Loucy (cell line): ENCODE results near the gene P2RX7.

Source experiments
- H2AFZ ChIP-seq: fragments of 200-600 bp; sonication (generic); 2 replicates; pipeline ENCODE4 v1.6.0; 2016; ENCODE audit warnings: antibody characterized with exemption, mild to moderate bottlenecking, low read length, moderate library complexity
- H3F3A ChIP-seq: fragments of 200-600 bp; 2 replicates; pipeline ENCODE4 v1.6.0; 2016; ENCODE audit warnings: antibody characterized with exemption, low read depth, mild to moderate bottlenecking
- H3K27me3 ChIP-seq: fragments of 200-600 bp; sonication (generic); 2 replicates; pipeline ENCODE4 v1.6.1; 2014; ENCODE audit warnings: low read length, mild to moderate bottlenecking; ENCODE audit not compliant: insufficient read depth, poor library complexity, severe bottlenecking
- H3K36me3 ChIP-seq: fragments of 200-600 bp; sonication (generic); 2 replicates; pipeline ENCODE4 v1.6.1; 2016; ENCODE audit warnings: low read length; ENCODE audit not compliant: insufficient read depth
- H3K4me1 ChIP-seq: fragments of 200-600 bp; sonication (generic); 2 replicates; pipeline ENCODE4 v1.5.1; 2014; ENCODE audit warnings: low read length, mild to moderate bottlenecking; ENCODE audit not compliant: insufficient read depth, poor library complexity, severe bottlenecking
- H3K4me2 ChIP-seq: fragments of 200-600 bp; sonication (generic); 2 replicates; pipeline ENCODE4 v1.6.0; 2014; ENCODE audit warnings: antibody characterized with exemption, low read length, low read depth, mild to moderate bottlenecking; ENCODE audit not compliant: poor library complexity, severe bottlenecking
- H3K4me3 ChIP-seq: fragments of 200-600 bp; sonication (generic); 2 replicates; pipeline ENCODE4 v1.5.1; 2014; ENCODE audit warnings: low read length, mild to moderate bottlenecking, mixed read lengths; ENCODE audit not compliant: poor library complexity, severe bottlenecking
- H3K79me2 ChIP-seq: fragments of 200-600 bp; sonication (generic); 2 replicates; pipeline ENCODE4 v1.6.1; 2014; ENCODE audit warnings: low read length; ENCODE audit not compliant: insufficient read depth
- H3K9ac ChIP-seq: fragments of 200-600 bp; sonication (generic); 2 replicates; pipeline ENCODE4 v1.6.0; 2014; ENCODE audit warnings: mild to moderate bottlenecking, low read depth, low read length, moderate library complexity; ENCODE audit not compliant: poor library complexity, severe bottlenecking
- H3K9me2 ChIP-seq: fragments of 200-600 bp; sonication (generic); replicated peaks from 2 replicates; pipeline ENCODE4 v1.6.1; 2016; ENCODE audit warnings: low read depth, low read length, mixed read lengths
- H3K9me3 ChIP-seq: fragments of 200-600 bp; sonication (generic); 2 replicates; pipeline ENCODE4 v1.6.1; 2014; ENCODE audit warnings: mild to moderate bottlenecking, antibody characterized with exemption, low read length, low read depth; ENCODE audit not compliant: insufficient read depth
- H4K20me1 ChIP-seq: fragments of 200-600 bp; sonication (generic); 2 replicates; pipeline ENCODE4 v1.6.0; 2014; ENCODE audit warnings: antibody characterized with exemption, low read length, mild to moderate bottlenecking; ENCODE audit not compliant: insufficient read depth, poor library complexity, severe bottlenecking
- CTCF ChIP-seq: fragments of 200-600 bp; sonication (generic); conservative IDR thresholded peaks from 2 replicates; pipeline ENCODE4 v1.5.1; 2014; ENCODE audit warnings: mild to moderate bottlenecking, antibody characterized with exemption, low read length
- EZH2phosphoT487 ChIP-seq: fragments of 200-600 bp; IDR thresholded peaks from 2 replicates; pipeline ENCODE4 v1.6.1; 2018; ENCODE audit warnings: antibody characterized with exemption, mild to moderate bottlenecking, moderate library complexity, borderline replicate concordance

The P2RX7 gene

GRCh38 chr12:121209624-121210572, 77.2 kb downstream of the P2RX7 start, which contains the start of gene P2RX4:
TSS of gene P2RX4 (plus strand) at chr12:121210129. CDS start at chr12:121210165, 36 bp downstream.
- peak within 1 kb of the TSS; percentile 91 for H2AFZ ChIP-seq
- peak within 1 kb of the TSS; percentile 78 for H3K9ac ChIP-seq
- H4K20me1 ChIP-seq, result no peaks in the 10 kb centered on the region

GRCh38 chr12:121212875-121213274, 80.2 kb downstream of the P2RX7 start:
- H3K4me2 ChIP-seq, result no peak overlapping the region

More at GRCh38 chr12:121209624-121210572, 77.2 kb downstream of the P2RX7 start, which contains the start of gene P2RX4:
- H3K27me3 ChIP-seq, result no peaks in the 10 kb centered on the region
- no peaks in the 10 kb centered on the region for H3F3A ChIP-seq
- H3K79me2 ChIP-seq, result peaks cover 31% of the 10 kb centered on the region
- H3K4me1 ChIP-seq, result peaks cover 20% of the 10 kb centered on the region
- H3K4me2 ChIP-seq, result peak within 1 kb of the TSS; percentile 83
- no peaks in the 10 kb centered on the region for H3K9me2 ChIP-seq
- H3K36me3 ChIP-seq, result no peaks in the 10 kb centered on the region
- peak within 1 kb of the TSS; percentile 81 for H3K4me3 ChIP-seq
- TF ChIP-seq EZH2phosphoT487, result no peak
- TF ChIP-seq CTCF, result peak; percentile 46
- no peaks in the 10 kb centered on the region for H3K9me3 ChIP-seq

GRCh38 chr12:121214166-121214777, 81.6 kb downstream of the P2RX7 start:
- peaks cover 43% of the 10 kb centered on the region for H3K79me2 ChIP-seq
- no peaks in the 10 kb centered on the region for H3K36me3 ChIP-seq
- peaks cover 24% of the 10 kb centered on the region for H3K4me1 ChIP-seq
- no peak overlapping the region for H2AFZ ChIP-seq
- H3K9me2 ChIP-seq, result no peaks in the 10 kb centered on the region
- no peak overlapping the region for H3K9ac ChIP-seq
- H3K27me3 ChIP-seq, result no peaks in the 10 kb centered on the region
- H3K4me3 ChIP-seq, result no peak overlapping the region
- TF ChIP-seq EZH2phosphoT487, result no peak
- no peak for TF ChIP-seq CTCF
- no peaks in the 10 kb centered on the region for H4K20me1 ChIP-seq
- H3F3A ChIP-seq, result no peaks in the 10 kb centered on the region
- peak overlapping the region; percentile 38 for H3K4me2 ChIP-seq
- no peaks in the 10 kb centered on the region for H3K9me3 ChIP-seq

More at GRCh38 chr12:121212875-121213274, 80.2 kb downstream of the P2RX7 start:
- H3F3A ChIP-seq, result no peaks in the 10 kb centered on the region
- no peak overlapping the region for H2AFZ ChIP-seq
- no peak overlapping the region for H3K4me3 ChIP-seq
- H3K79me2 ChIP-seq, result peaks cover 43% of the 10 kb centered on the region
- no peaks in the 10 kb centered on the region for H3K36me3 ChIP-seq
- H3K9me2 ChIP-seq, result no peaks in the 10 kb centered on the region
- H3K4me1 ChIP-seq, result peaks cover 24% of the 10 kb centered on the region
- H4K20me1 ChIP-seq, result no peaks in the 10 kb centered on the region
- TF ChIP-seq CTCF (no peak), EZH2phosphoT487 (no peak)
- H3K27me3 ChIP-seq, result no peaks in the 10 kb centered on the region
- H3K9ac ChIP-seq, result no peak overlapping the region
- H3K9me3 ChIP-seq, result no peaks in the 10 kb centered on the region
